ENCODE data around the gene MYNN. TPM values are rescaled to one million over a fixed set of nuclear protein-coding genes. Genes with fewer than 3 reads are reported as not detected.

Gene MYNN
- total RNA-seq, 1 donor from 2014 or later, result 11.6 TPM

GRCh38 chr3:169815590-169816150, 42.5 kb downstream of the MYNN start:
- intact Hi-C loops (cut with DNase I), result no loop called here
- DNase-seq (ENCODE audit: low spot score), result no peak

GRCh38 chr3:169818316-169818715, 45.1 kb downstream of the MYNN start:
- no peak for DNase-seq (ENCODE audit: low spot score)
- intact Hi-C loops (cut with DNase I), result no loop called here

- no peak for DNase-seq (ENCODE audit: low spot score)
- intact Hi-C loops (cut with DNase I), result no loop called here
Measured at GRCh38 chr3:169822091-169822490, 48.9 kb downstream of the MYNN start.

GRCh38 chr3:169822540-169822939, 49.3 kb downstream of the MYNN start:
- DNase-seq (ENCODE audit: low spot score), result no peak
- intact Hi-C loops (cut with DNase I), result no loop called here

GRCh38 chr3:169822983-169823382, 49.8 kb downstream of the MYNN start:
- intact Hi-C loops (cut with DNase I), result no loop called here
- no peak for DNase-seq (ENCODE audit: low spot score)

DNA sequence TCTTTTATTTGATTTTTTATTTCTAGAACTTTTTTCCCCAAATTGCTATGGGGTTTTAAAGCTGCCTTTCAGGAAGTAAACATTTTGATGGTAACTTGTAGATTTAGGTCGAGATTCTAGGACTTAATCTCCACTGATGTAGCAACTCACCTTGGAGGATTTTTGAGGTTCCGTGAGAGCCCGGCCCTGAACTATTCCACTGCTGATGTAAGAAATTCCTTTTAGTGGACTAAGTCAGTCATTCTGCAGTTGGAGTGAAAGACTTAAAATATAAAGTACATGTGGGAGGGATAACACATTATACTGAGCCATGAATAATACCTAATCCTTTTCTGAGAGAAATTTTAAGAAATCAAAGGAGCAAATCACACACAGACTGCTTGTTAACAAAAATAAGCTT, 52.1 kb downstream of the MYNN start:
- DNase-seq (ENCODE audit: low spot score), result no peak
- intact Hi-C loops (cut with DNase I), result no loop called here

DNA sequence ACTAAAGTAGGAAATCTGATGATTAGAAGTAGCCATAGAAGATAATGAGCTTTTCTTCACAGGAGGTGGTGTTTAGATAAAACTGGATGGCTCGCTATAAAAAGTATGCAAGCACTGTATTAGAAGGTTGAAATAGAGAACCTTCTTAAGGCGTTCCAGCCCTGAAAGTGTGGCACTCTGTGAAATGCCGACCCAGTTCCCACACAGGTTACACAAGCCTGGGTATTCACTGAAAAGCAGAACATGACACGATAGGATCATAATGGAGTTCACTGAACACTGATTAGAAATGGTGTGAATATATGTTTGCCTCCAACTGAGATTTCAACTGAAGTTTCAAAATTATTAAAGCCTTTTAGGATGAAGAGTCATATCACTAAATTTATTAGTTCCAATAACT, 54.5 kb downstream of the MYNN start:
- intact Hi-C loops (cut with DNase I), result no loop called here
- no peak for DNase-seq (ENCODE audit: low spot score)

- no peak for DNase-seq (ENCODE audit: low spot score)
- intact Hi-C loops (cut with DNase I), result no loop called here
Measured at GRCh38 chr3:169835533-169835932, 62.3 kb downstream of the MYNN start.

DNA sequence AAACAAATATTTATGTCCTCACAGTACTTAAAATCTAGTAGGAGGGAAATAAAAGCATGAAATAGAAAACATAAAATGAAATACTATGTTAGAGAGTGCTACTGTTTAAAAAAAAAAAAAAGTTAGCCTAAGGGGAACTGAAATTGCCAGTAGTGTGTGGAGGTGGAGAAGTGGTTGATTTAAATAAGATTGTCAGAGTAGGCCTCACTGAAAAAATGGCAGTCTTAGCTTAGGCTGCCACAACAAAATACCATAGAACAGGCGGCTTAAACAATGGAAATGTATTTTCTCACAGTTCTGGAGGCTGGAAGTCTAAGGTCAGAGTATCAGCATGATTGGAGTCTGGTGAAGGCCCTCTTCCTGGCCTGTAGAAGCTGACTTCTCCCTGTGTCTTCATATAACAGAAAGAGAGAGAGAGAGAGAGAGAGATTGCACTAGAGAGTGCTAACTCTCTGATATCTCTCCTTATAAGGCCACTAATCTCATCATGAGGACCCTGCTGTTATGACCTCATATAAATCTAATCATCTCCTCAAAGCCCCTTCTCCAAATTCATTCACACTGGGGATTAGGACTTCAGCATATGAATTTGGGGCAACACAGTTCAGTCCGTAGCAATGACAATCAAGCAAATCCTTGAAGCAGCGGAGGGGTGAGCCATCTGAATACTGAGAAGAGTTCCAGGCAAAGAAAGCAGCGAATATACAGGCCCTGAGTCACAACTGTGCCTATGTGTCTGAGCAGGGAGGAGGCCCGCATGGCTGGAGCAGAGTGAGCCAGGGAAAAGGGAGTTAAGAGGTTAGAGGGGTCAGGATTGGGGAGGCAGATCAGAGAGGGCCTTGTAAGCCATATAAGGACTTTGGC, 63.1 kb downstream of the MYNN start:
- intact Hi-C loops (cut with DNase I), result no loop called here
- DNase-seq (ENCODE audit: low spot score), result no peak

DNA sequence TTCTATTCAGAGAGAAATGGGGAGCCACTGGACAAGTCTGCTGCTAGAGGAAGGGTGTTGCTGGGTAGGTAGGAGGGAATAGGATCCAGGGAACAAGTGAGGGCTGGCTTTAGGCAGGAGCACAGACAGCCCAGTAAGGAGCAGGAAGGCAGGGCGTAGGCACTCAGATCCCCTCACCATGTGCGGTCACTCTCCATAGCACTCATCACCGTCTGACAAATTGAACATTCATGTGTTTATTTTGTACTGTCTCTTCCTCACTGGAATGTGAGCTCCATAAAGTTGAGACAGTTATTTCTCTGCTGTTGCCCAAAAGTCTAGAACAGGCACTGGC, 63.7 kb downstream of the MYNN start:
- no peak for DNase-seq (ENCODE audit: low spot score)
- intact Hi-C loops (cut with DNase I), result no loop called here

DNA sequence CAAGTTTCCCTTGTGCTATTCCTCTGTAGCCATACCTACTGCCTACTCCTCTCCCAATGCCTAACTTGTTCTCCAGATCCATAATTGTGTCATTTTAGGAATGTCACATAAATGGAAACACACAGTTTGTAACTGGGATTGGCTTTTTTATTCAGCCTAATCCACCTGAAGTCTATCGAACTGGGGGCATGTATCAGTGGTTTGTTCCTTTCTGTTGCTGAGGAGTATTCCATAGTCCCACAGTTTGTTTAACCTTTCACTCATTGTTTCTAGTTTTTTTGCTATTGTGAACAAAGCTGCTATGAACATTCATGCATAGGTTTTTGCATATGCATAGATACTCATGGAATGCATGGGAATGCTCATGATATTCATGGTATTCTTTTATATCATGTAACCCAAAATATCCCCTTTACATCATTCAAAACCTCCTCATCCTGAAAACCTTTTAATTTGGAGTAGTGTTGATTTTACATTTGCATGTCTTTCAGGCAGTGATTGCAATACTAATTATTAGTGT, 65.4 kb downstream of the MYNN start:
- intact Hi-C loops (cut with DNase I), result no loop called here
- no peak for DNase-seq (ENCODE audit: low spot score)

Other genes starting within 250 kb of the MYNN start
- 18.7 TPM for gene MECOM, start 109.7 kb upstream of the MYNN start, total RNA-seq
- gene TERC, start 8.3 kb upstream of the MYNN start, total RNA-seq, result 0.86 TPM
- 0.57 TPM for gene ACTRT3, start 3.8 kb upstream of the MYNN start, total RNA-seq
- not detected for gene LRRIQ4, start 39.5 kb downstream of the MYNN start, total RNA-seq
- gene LRRC34, start 39.5 kb downstream of the MYNN start, total RNA-seq, result 2.3 TPM
- gene LRRC31, start 96.5 kb downstream of the MYNN start, total RNA-seq, result not detected
- not detected for gene SAMD7, start 138.2 kb downstream of the MYNN start, total RNA-seq
- 74.5 TPM for gene SEC62, start 193.4 kb downstream of the MYNN start, total RNA-seq